NCI-H748 treated with DMSO at 0.1 percent for 48 hours (cell line): ENCODE data around the gene ATRN.

Source experiments
- DNase-seq: peaks from one replicate; lab custom pipeline; 2025; lab: John Stamatoyannopoulos, UW

ATRN gene

DNA sequence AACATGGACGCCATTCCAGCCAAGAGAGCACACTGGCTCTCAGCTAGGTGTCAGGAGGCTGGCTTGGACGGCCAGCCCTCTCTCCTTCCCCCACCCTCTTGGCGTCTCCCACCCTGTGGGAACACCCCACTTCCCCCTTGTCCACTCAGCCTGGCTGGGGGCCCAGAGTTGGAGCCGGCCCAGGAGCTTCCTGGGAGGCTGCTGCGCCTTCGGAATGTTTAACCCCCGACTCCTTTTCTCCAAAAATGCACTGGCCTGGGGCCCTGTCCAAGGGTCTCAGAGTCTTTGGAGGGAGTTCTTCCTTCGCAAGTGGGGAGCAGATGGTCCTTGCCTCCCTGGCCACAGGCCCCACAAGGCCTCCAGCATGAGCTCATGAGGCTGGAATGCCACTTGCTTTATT, 206.9 kb downstream of the ATRN start:
- DNase-seq, result no peak

GRCh38 chr20:3678198-3678597, 207.4 kb downstream of the ATRN start:
- no peak for DNase-seq

DNA sequence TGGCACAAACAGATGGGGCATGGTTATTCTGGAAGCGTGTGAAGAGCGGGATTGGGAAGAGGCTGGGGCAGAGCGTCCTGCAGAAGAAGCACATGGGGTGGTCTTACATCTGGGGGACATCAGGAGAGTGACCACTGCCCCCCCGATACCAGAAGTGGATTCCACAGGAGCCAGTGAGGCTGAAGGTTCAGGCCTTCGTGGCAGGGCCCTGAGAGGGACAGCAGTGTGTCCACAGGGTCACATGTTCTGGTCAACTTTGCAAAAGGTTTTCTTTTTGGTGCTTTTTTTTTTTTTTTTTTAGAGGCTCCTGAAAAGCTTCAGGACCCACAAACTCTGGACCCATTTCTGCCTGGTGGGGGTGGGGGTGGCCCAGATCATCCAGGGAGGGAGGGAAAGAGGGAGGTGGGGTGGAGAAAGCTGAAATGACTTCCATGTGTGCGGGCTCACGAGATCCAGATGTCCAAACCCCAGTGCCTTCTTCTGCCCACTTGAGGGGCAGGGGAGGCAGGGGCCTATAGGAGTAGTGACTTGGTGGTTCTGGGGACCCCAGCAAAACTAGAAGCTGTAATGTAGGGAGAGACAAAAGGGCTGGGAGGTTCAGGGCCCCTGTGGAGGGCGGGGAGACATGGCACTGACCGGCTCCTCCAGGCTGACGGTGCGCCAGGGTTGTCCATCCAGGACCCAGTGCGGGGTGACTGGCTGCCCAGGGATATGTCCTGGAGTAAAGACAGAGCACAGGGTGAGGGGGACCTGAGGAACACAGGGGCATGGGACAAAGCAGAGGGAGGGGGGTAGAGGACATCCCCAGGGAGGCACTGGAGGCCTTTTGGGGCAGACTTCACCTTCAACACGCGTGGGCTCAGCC, 208.3 kb downstream of the ATRN start:
- no peak for DNase-seq

- DNase-seq, result no peak
Observed at GRCh38 chr20:3679749-3680700, 209.2 kb downstream of the ATRN start.

DNA sequence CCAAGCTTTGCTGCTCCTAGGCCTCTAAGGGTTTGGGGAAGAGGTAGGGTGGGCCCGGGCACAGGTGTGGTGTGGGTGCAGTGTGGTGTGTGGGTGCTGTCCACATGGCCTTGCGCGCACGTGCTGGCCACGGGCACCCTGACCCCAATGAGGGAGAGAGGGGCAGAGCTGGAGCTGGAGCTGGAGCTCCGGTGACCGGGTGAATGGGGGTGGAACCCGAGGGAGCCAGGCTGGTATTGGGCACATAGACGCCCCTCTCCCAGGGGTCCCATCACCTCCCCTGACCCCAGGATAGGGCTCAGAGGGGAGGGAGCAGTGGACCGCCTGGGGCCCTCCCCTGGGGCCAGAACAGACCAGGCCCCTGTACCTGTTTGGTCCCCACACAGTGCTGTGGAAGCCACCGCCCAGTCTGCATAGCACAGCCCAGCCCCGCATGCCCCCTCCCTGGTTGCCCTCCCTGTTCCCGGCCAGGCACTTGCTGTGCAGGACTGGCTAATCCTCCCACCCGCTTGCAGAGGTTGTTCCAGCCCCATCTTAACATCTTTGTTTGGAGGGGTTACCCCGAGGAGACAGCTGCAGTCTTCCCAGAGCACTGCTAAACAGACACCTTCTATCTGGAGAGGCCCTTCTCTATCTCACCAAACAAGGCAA, 210.0 kb downstream of the ATRN start:
- DNase-seq, result no peak

DNA sequence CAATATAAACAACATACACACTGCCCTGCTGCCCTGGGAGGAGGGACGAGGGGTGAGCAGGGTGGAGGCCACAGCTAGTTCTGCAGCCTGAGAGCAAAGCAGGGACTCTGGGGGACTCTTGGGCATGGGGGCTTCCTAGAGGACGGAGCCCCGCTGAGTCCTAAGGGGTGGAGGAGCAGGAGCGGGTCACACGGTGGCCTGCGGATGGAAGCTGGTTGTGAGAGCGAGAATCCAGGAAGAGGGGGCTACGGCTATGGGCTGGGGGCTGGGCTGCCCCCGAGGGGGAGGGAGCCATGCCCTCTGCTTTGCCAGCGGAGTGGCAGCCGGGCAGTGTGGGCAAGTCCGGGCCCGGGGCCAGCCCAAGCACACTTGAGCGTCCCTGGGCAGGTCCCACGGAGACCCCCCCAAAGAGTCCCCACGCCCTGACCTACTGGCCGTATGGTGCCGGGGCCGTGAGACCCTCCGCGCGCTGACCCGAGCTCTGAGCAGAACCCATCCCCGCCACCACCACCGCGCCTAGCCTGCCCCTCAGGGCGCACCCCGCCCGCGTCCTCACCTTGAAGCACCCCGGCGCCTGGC, 210.6 kb downstream of the ATRN start:
- DNase-seq, result no peak

DNA sequence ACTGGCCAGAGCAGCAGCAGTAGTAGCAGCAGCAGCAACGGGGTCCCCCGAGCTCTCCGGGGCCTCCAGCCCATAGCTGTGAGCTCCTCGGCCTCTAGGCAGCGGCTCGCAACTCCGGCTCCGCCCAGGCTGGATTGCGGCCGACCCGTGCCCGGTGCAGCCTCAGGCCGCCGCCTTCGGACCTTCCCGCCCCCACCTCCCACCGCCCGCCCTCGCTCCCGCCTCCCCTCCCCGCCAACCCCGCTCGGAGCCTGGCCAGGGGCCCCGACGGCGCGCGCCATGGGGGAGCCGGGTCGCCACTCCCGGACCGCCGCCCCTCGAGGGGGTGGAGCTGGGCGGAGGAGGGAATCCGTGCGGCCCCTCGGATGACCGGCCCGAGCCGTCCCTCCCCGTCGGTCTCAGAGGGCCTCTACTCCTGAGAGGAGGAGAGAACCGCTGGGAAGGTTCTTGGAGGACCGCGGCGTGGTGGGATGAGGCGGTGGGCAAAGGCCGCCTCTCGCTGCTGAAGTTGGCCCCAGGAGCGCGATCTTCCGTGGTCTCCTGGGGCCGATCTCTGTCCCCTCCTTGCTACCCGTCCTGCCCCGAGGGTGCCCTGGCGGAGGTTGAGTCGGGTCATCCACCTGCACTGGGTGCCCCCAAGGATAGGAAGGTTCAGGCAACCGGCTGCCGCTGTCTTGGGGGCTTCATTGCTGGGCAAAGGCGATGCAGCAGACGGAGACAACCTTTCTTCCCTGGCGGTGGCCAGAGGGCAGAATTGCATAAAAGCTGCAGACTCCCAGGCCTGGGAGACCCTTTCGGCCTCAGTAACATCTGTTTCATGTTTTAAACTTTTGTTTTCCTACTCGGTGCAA, 211.3 kb downstream of the ATRN start, which contains the start of gene ADAM33:
Gene ADAM33, minus strand, starts transcription at position 80 of the 851 bp plus-strand sequence. Its CDS starts 6 bp downstream, at position 74.
- no peak for DNase-seq

GRCh38 chr20:3685341-3685740, 214.5 kb downstream of the ATRN start:
- DNase-seq, result no peak

DNA sequence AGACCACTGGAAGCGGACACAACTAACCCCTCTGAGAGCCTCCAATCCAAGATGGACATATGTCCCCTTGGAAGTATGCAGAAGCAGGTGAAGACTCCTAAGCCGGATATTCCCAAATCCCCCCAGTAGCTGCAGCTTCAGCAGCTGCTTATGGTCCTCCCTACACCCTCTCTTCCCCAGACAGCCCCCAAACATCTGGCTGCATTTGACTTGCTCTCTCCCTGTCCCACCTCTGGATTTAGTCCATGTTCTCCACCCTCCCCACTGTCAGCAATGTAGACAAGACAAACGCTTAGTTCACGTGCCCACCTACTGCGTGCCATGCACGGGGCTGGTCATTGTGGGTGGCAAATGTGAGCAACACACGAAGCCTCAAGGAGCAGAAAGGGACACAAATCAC, 215.6 kb downstream of the ATRN start:
- no peak for DNase-seq

- DNase-seq, result no peak
Observed at GRCh38 chr20:3686867-3687321, 216.1 kb downstream of the ATRN start.

DNA sequence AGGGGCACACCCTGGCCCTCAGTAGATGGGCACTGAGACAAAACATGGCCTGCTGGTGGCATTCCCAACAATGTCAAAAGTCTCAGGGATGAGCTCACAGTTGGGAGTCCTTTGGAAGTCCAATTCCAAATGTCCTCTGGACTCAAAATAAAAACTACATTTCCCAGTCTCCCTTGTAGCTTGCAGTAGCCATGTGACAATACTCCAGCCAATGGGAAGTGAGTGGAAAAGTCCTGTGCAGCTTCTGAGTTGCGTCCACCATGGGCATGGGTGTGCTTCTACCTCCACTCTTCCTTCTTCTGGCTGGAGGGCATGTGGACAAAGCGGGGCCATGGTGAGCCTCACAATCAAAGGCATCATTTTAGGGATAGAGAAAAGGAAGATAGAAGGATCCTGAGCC, 216.8 kb downstream of the ATRN start:
- DNase-seq, result no peak

- DNase-seq, result no peak
Observed at GRCh38 chr20:3689978-3690377, 219.2 kb downstream of the ATRN start.

- DNase-seq, result no peak
Observed at GRCh38 chr20:3690413-3690812, 219.6 kb downstream of the ATRN start.

GRCh38 chr20:3691306-3691705, 220.5 kb downstream of the ATRN start:
- no peak for DNase-seq

- DNase-seq, result no peak
Observed at GRCh38 chr20:3691897-3692296, 221.1 kb downstream of the ATRN start.

DNA sequence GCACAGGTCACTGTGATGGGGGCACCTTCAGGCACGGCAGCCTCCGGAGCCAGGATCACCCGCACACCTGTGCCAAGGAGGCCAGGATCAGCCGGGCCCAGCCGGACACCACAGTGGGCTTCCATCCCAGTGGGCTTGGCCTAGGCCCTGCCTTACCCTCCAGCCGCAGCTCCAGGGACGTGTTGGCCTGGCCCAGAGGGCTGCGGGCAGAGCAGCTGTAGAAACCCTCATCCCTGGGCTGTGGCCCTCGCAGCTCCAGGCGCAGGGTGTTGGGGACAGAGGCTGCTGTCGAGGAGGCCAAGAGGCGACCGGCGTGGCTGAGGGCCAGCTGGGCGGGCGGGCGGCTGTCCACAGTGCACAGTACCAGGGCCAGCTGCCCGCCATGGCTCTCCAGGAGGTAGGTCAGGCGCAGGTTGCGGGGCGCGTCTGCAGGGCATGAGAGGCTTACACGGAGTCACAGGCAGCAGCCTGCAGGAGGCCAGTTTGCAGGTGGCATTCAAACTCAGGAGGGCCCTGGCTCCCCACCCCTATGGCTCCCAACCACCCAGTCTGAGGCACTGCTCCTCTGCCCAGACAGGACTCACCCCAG, 222.0 kb downstream of the ATRN start:
- DNase-seq, result no peak

- no peak for DNase-seq
Observed at GRCh38 chr20:3693376-3693775, 222.6 kb downstream of the ATRN start.

GRCh38 chr20:3694864-3695263, 224.0 kb downstream of the ATRN start:
- DNase-seq, result no peak

DNA sequence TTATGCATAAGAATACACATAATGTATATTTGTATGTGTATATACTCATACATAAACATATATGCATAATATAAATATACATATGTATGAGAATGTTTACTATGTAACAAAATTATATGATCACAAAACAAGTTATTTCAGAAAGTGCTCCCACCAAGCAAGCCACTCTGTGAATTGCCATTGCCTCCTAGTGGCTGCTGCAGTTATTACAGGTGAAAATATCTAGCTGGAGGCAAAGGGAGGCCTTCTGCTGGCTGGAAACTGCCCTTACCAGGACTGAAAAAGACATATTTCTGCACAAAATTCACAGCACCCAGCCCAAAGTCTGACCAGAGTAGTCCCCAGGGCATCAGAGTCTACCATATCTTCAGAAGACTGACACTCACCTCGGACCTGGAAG, 225.4 kb downstream of the ATRN start:
- no peak for DNase-seq
